ENCODE results near the gene KATNAL1.

KATNAL1 gene

DNA sequence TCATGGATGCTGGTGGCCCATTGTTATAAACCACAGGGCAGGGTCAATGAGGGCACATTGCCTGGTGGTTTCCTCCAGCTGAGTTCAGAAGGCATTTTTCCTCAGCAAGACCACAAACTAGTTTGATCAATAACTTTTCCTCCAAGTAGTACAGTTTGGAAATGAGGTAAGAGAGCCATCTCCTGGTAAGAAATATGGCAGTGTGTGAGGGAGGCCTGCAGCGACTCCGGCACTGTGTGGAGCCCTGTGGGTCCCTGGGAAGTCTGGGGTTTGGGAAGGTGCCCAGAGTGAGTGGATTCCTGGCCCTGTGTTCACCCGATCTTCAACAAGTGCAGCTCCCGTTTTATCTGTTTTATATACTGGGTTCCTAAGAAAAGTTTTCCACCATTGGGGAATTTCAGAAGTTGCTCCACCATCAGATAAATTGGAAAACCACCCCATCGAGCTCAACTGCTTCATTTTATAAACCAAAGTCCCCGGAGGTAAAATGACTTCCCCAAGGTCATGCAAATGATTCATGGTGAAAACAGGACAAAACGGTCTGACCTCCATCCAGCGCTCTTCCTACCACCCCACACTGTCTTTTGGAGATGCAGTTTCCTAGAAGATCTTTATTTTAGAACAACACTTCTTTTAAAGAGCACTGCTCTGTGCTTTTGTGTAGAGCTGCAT, 148.4 kb downstream of the KATNAL1 start:
- H3K4me3 ChIP-seq (replicated peaks; ENCODE audit: low read depth, low read length): no peak overlapping the region
- TF ChIP-seq, protein P1, sequence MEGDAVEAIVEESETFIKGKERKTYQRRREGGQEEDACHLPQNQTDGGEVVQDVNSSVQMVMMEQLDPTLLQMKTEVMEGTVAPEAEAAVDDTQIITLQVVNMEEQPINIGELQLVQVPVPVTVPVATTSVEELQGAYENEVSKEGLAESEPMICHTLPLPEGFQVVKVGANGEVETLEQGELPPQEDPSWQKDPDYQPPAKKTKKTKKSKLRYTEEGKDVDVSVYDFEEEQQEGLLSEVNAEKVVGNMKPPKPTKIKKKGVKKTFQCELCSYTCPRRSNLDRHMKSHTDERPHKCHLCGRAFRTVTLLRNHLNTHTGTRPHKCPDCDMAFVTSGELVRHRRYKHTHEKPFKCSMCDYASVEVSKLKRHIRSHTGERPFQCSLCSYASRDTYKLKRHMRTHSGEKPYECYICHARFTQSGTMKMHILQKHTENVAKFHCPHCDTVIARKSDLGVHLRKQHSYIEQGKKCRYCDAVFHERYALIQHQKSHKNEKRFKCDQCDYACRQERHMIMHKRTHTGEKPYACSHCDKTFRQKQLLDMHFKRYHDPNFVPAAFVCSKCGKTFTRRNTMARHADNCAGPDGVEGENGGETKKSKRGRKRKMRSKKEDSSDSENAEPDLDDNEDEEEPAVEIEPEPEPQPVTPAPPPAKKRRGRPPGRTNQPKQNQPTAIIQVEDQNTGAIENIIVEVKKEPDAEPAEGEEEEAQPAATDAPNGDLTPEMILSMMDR (IDR thresholded peaks at IDR 0.05; ENCODE audit: low read length, missing control alignments): peak; percentile 42
- peak; percentile 49 for DNase-seq (ENCODE audit: low read depth)

DNA sequence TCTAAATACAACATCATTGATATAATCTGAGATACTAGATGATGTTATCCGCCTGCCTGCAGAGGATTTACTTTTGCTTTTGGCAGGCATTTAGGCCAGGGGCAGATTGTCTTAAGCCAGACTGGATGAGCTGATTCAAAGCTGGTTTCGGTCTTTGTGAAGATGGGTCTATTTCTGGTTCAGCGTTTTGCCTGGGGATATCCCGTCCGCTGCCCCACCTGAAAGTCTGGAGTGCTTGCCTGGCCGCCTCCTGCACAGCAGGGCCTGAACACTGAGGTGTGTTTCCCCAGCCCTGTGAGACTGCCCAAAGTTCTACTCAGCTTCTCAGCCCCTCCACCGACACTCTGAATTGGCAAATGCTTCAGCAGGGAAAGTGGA, 149.7 kb downstream of the KATNAL1 start:
- H3K4me3 ChIP-seq (replicated peaks; ENCODE audit: low read depth, low read length): no peak overlapping the region
- DNase-seq (ENCODE audit: low read depth): no peak
- TF ChIP-seq, protein P1 (IDR thresholded peaks at IDR 0.05; ENCODE audit: low read length, missing control alignments): no peak

DNA sequence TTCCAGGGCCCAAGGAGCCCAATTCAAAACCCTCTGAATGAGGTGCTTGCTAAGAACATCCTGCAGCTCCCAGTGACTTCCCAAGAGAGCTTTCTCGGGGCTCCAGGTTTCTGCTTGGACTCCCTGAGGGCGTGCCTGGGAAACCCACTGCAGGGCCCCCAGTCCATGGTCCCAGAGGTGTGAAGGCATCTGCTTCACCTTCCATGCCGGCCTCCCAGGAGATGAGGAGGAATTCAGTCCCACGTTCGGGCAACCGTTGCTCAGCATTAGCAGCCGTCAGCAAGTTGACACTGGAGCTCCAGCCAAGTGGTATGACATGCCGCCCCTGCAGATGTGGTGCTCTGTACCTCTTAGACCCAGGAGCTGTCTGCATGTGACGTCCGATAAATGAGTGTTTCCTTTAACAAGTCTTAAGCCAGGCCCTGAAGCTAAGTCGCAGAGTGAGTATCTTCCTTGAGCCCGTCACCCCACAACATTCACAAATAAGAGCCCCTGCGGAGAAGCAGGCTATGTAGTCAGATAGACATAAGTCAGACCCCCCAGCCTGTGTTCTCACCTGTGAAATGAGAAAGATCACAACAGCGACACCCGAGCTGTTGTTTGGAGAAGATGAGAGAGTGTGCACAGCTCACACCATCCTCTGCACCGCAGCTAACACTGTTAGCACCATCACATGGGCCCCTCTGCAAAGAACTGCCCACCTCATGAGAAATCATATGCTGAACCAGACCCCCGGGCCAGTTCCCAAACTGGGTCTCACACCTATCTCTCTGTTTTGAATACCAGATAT, 150.3 kb downstream of the KATNAL1 start:
- no peak for DNase-seq (ENCODE audit: low read depth)
- no peak overlapping the region for H3K4me3 ChIP-seq (replicated peaks; ENCODE audit: low read depth, low read length)
- TF ChIP-seq, protein P1 (IDR thresholded peaks at IDR 0.05; ENCODE audit: low read length, missing control alignments): no peak

DNA sequence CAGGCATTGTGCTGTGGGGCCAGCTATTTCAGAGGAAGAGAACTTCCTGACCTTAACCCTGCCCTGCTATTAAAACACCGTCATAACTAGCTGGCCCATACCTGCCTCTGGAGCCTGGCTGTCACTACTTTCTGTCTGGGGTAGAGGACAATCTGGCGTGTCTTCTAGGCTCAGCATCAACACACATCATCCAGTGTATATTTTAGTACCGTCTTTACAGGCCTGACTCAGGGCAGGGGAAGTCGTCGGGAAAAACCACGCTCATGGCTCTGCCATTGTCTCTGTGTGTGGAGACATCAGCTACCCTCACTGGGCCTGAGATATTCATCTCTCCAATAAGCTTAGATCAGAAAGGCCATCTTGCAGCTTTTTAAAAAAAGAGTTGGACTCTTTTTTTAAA, 151.1 kb downstream of the KATNAL1 start:
- TF ChIP-seq, protein P1 (IDR thresholded peaks at IDR 0.05; ENCODE audit: low read length, missing control alignments): no peak
- no peak for DNase-seq (ENCODE audit: low read depth)
- no peak overlapping the region for H3K4me3 ChIP-seq (replicated peaks; ENCODE audit: low read depth, low read length)

DNA sequence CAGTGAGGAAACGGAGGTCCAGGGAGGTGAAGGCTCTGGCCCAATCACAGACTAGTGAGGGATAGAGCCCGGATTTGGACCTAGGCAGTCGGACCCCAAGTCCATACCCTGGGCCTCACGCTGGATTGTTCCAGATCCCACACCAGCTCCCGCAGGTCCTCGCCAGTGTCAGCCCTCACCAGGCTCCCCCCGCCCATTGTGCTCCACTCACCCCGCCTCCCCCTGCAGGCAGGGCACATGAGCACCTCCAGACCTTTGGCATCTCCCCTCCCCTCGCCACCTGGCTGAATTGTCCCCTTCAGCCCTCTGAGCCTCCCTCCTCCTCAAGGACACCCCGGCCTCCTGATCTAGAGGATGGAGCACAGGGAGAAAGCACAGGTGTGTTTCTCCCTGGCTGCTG, 152.4 kb downstream of the KATNAL1 start:
- DNase-seq (ENCODE audit: low read depth): no peak
- no peak overlapping the region for H3K4me3 ChIP-seq (replicated peaks; ENCODE audit: low read depth, low read length)
- TF ChIP-seq, protein P1 (IDR thresholded peaks at IDR 0.05; ENCODE audit: low read length, missing control alignments): no peak

DNA sequence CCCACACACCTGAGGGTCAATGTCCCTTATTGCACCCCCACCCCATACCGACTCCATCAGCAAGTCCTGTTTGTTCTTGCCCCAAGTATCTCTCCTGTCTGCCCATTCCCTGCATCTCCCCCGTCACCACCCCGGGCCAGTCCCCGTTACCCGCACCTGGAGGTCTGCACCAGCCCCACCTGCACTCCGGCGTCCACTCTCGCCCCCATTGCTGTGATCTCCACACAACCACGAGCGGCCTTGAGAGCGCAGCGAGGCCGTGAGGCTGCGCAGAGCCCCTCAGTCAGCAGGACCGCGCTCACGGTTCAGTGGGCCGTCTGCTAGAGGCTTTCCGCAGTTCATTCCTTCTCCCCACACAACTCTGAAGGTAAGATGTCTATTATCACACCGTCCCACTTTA, 152.8 kb downstream of the KATNAL1 start:
- TF ChIP-seq, protein P1 (IDR thresholded peaks at IDR 0.05; ENCODE audit: low read length, missing control alignments): no peak
- no peak overlapping the region for H3K4me3 ChIP-seq (replicated peaks; ENCODE audit: low read depth, low read length)
- no peak for DNase-seq (ENCODE audit: low read depth)

Measured in fibroblast of pulmonary artery (primary cell).